Pons (tissue), 1 donor: ENCODE data around the gene TMEM204.
A peak's percentile ranks its signal among the peaks of the same experiment; 100 is the strongest.

ENCODE experiments used
- DNase-seq: peaks from one replicate; pipeline ENCODE4 v3.0.0-alpha.2; 2016; ENCODE audit warnings: low spot score

TMEM204 gene

GRCh38 chr16:1538804-1539520, 5.5 kb downstream of the TMEM204 start:
- no peak for DNase-seq

GRCh38 chr16:1539720-1540555, 6.5 kb downstream of the TMEM204 start:
- no peak for DNase-seq

- DNase-seq, result no peak
These were observed 7.0 kb downstream of the TMEM204 start for GRCh38 chr16:1540556-1540855.

- no peak for DNase-seq
These were observed 8.1 kb downstream of the TMEM204 start for GRCh38 chr16:1541293-1542165.

- no peak for DNase-seq
These were observed 8.7 kb downstream of the TMEM204 start for GRCh38 chr16:1542166-1542500.

GRCh38 chr16:1542533-1542932, 9.1 kb downstream of the TMEM204 start:
- no peak for DNase-seq

- DNase-seq, result peak; percentile 61
These were observed 9.8 kb downstream of the TMEM204 start for GRCh38 chr16:1543085-1543896.

- DNase-seq, result peak; percentile 15
These were observed 11.9 kb downstream of the TMEM204 start for GRCh38 chr16:1545044-1546040.

GRCh38 chr16:1546430-1546829, 13.0 kb downstream of the TMEM204 start:
- DNase-seq, result no peak

GRCh38 chr16:1548233-1548632, 14.8 kb downstream of the TMEM204 start:
- DNase-seq, result no peak

GRCh38 chr16:1548727-1549126, 15.3 kb downstream of the TMEM204 start:
- no peak for DNase-seq

- DNase-seq, result no peak
These were observed 16.6 kb downstream of the TMEM204 start for GRCh38 chr16:1550069-1550468.

- DNase-seq, result no peak
These were observed 17.2 kb downstream of the TMEM204 start for GRCh38 chr16:1550696-1551095.

- no peak for DNase-seq
These were observed 17.7 kb downstream of the TMEM204 start for GRCh38 chr16:1551166-1551565.

- no peak for DNase-seq
These were observed 18.7 kb downstream of the TMEM204 start for GRCh38 chr16:1552129-1552528.

GRCh38 chr16:1553946-1554825, 20.7 kb downstream of the TMEM204 start:
- no peak for DNase-seq

- DNase-seq, result no peak
These were observed 21.5 kb downstream of the TMEM204 start for GRCh38 chr16:1554826-1555445.

- no peak for DNase-seq
These were observed 22.8 kb downstream of the TMEM204 start for GRCh38 chr16:1556254-1556653.

GRCh38 chr16:1557074-1557473, 23.6 kb downstream of the TMEM204 start:
- DNase-seq, result no peak
